Activated CD8-positive, alpha-beta memory T cell treated with anti-CD3 and anti-CD28 coated beads for 36 hours (primary cell): Measurements from ENCODE around the gene NTF4. TPM values are rescaled to one million over a fixed set of nuclear protein-coding genes. Genes with fewer than 3 reads are reported as not detected.
"Not testable (repeated sequence)": the region's sequence is repeated elsewhere in the genome, so short reads cannot be mapped to it uniquely, and the experiment has no call there.

Experiments
- CTCF ChIA-PET: fragments of 350-600 bp; sonication (Branson Sonifier 250); formaldehyde crosslinking; loops from one replicate; lab custom pipeline; 2021; ENCODE audit warnings: antibody characterized with exemption; lab: Charles Lee
- POLR2A ChIA-PET: fragments of 350-600 bp; sonication (Branson Sonifier 250); formaldehyde crosslinking; loops from one replicate; lab custom pipeline; 2021; ENCODE audit warnings: antibody characterized with exemption; lab: Charles Lee
- total RNA-seq, 2 experiments: library from RNA; stranded (reverse); gene quantifications; one replicate each; pipeline ENCODE4 v1.2.3, GENCODE V29; 2021

The NTF4 gene
- total RNA-seq, 2 experiments from 2014 or later, result not detected

DNA sequence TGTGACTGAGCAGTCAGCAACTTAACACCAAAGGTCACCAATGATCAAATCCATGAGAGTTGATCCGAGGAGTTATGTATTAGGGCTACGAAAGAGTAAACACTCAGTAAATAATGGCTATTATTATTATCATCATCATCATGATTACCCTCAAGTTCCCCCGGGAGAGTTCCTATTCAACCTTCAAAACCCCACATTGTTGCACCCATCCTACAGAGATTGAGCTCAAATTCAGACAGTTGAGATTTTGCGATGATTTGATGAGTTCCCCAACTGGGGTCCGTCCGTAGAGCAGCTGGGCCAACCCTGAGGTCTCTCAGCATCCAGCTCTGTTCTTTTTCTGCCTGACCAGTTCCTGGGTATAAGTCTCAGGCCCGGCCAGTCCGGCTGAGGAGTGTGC is 26.5 kb downstream of the NTF4 start:
- CTCF ChIA-PET, result not testable (repeated sequence)
- POLR2A ChIA-PET, result interaction anchor here (0.5 kb wide), 1 partner anchor 157 kb away, joined by 7 read pairs; no protein-coding TSS in a partner anchor

DNA sequence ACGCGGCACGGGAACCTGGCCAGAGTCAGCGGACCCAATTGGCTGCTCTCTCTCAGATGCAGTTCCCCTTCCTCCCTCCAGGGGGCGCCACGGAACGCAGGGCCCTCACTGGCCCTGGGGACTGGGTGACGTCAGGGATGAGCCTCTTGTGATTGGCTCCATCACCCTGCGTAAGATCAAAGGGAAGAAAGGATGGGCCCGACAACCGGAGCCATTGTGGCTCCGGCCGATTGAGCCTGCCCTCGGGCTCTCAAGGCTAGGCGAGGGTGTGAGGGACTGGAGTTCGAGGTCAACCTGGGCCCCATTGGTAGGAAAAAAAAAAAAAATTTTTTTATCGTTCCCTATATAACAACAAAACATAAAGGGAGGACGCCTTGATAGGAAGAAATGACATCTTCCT is 27.8 kb downstream of the NTF4 start, which contains the start of gene CGB1:
TSS of gene CGB1 (minus strand) at position 81 of the 400 bp plus-strand sequence. CDS start 184 bp downstream, outside the sequence.
- POLR2A ChIA-PET, CTCF ChIA-PET: not testable (repeated sequence)

DNA sequence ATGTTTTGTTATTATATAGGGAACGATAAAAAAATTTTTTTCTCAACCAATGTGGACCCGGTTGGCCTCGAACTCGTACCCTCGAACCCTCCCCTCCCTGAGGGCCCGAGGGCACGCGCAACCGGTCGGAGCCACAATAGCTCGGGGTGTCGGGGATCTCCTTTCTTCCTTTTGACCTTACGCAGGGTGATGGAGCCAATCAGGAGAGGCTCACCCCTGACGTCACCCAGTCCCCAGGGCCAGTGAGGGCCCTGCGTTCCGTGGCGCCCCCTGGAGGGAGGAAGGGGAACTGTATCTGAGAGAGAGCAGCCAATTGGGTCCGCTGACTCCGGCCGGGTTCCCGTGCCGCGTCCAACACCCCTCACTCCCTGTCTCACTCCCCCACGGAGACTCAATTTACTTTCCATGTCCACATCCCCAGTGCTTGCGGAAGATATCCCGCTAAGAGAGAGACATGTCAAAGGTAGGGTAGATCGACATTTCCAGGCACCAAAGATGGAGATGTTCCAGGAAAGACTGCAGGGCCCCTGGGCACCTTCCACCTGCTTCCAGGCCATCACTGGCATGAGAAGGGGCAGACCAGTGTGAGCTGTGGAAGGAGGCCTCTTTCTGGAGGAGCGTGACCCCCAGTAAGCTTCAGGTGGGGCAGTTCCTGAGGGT is 32.8 kb downstream of the NTF4 start, which contains the start of gene CGB2:
TSS of gene CGB2 (plus strand) at position 249 of the 660 bp plus-strand sequence. CDS start at position 455, 206 bp downstream.
- POLR2A ChIA-PET, result not testable (repeated sequence)
- CTCF ChIA-PET, result interaction anchor here (0.6 kb wide), 1 partner anchor 291 kb away, joined by 3 read pairs; no protein-coding TSS in a partner anchor

DNA sequence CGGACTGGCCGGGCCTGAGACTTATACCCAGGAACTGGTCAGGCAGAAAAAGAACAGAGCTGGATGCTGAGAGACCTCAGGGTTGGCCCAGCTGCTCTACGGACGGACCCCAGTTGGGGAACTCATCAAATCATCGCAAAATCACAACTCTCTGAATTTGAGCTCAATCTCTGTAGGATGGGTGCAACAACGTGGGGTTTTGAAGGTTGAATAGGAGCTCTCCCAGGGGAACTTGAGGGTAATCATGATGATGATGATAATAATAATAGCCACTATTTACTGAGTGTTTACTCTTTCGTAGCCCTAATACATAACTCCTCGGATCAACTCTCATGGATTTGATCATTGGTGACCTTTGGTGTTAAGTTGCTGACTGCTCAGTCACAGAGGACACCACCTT is 34.3 kb downstream of the NTF4 start:
- CTCF ChIA-PET, result interaction anchor here (0.6 kb wide), 1 partner anchor 546 kb away, joined by 3 read pairs; no protein-coding TSS in a partner anchor

DNA sequence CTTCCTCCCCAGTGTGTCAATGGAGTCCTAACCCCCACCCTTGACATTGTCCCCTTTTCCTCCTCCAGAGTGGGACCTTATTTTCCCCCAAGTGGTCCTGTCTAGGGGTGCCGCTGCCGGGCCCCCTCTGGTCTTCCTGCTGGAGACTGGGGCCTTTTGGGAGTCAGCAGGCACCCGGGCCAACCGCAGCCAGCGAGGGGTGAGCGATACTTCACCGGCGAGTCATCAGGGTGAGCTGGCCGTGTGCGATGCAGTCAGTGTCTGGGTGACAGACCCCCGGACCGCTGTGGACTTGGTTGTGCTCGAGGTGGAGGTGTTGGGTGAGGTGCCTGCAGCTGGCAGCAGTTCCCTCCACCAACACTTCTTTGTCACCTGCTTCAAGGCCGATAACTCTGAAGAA is 34.9 kb downstream of the NTF4 start:
- POLR2A ChIA-PET, CTCF ChIA-PET: not testable (repeated sequence)

More for the DNA sequence above, 34.3 kb downstream of the NTF4 start:
- POLR2A ChIA-PET, result not testable (repeated sequence)

DNA sequence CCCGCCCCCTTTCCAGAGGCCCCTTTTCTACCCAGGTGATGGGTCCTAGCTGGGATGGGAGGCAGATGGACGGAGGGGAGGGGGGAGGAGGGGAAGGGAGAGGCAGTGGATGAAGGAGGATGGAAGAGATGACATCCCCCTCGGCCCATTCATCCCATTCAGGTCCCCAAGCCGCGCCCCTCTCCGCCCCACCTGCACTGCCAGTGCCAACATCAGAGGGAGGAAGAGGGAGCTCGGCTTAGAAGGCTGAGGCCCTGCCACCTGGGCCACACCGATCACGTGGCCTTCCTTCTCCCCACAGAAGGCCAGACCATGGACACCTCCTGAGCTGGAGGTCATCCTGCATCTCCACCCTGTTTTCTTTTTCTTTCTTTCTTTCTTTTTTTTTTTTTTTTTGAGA is 35.9 kb downstream of the NTF4 start:
- POLR2A ChIA-PET, result not testable (repeated sequence)
- CTCF ChIA-PET, result interaction anchor here (0.6 kb wide), 1 partner anchor 183 kb away, joined by 3 read pairs; no protein-coding TSS in a partner anchor

DNA sequence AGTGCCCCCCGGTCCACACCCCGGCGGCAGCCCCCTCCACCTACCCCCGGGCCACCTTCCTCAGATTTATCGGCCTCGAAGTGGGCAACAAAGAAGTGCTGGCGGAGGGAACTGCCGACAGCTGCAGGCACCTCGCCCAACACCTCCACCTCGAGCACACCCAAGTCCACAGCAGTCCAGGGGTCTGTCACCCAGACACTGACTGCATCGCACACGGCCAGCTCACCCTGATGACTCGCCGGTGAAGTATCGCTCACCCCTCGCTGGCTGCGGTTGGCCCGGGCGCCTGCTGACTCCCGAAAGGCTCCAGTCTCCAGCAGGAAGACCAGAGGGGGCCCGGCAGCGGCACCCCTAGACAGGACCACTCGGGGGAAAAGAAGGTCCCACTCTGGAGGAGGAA is 39.0 kb downstream of the NTF4 start:
- CTCF ChIA-PET, POLR2A ChIA-PET: not testable (repeated sequence)

DNA sequence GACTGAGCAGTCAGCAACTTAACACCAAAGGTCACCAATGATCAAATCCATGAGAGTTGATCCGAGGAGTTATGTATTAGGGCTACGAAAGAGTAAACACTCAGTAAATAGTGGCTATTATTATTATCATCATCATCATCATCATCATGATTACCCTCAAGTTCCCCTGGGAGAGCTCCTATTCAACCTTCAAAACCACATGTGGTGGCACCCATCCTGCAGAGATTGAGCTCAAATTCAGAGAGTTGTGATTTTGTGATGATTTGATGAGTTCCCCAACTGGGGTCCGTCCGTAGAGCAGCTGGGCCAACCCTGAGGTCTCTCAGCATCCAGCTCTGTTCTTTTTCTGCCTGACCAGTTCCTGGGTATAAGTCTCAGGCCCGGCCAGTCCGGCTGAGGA is 39.5 kb downstream of the NTF4 start:
- CTCF ChIA-PET, POLR2A ChIA-PET: not testable (repeated sequence)

DNA sequence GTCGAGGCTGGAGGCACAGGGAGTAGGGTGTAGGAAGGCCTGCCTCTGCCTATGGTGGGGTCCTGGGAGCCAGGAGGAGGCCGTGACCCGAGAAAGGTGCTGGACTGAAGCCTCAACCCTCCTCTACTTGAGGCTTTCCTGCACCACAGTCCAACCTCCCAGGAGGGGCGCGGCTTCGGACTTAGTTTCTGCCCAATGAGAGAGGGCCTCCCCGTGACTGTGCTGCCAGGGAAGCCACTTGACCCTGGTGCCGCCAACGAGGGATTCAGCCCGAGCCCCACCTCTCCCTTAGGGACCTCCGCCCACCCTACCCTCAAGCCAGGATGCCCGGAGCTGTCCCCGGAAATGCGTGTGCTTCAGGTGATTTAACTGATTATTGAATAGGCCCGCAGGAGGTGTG is 40.4 kb downstream of the NTF4 start, which contains the start of gene CGB3:
TSS of gene CGB3 (minus strand) at position 101 of the 400 bp plus-strand sequence. CDS start 362 bp downstream, outside the sequence.
- CTCF ChIA-PET, POLR2A ChIA-PET: not testable (repeated sequence)

DNA sequence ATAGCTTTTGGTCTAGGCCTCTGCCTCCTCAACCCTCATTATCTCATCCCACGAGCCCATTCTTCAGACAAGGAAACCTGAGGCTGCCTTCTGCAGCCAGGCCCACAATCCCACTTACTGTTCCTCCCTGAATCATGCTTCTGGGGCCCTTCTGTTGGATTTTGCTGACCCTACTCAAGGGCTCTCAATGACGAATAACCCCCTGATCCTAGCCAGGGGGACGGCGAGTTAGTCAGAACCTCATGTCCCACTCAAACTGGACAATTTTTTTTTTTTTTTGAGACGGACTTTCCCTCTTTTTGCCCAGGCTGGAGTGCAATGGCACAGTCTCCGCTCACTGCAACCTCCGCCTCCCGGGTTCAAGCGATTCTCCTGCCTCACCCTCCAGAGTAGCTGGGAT is 42.5 kb downstream of the NTF4 start:
- ChIA-PET POLR2A (no interaction called here), CTCF (interaction anchor here (0.6 kb wide), 1 partner anchor 1824 kb away, joined by 3 read pairs; no protein-coding TSS in a partner anchor)

DNA sequence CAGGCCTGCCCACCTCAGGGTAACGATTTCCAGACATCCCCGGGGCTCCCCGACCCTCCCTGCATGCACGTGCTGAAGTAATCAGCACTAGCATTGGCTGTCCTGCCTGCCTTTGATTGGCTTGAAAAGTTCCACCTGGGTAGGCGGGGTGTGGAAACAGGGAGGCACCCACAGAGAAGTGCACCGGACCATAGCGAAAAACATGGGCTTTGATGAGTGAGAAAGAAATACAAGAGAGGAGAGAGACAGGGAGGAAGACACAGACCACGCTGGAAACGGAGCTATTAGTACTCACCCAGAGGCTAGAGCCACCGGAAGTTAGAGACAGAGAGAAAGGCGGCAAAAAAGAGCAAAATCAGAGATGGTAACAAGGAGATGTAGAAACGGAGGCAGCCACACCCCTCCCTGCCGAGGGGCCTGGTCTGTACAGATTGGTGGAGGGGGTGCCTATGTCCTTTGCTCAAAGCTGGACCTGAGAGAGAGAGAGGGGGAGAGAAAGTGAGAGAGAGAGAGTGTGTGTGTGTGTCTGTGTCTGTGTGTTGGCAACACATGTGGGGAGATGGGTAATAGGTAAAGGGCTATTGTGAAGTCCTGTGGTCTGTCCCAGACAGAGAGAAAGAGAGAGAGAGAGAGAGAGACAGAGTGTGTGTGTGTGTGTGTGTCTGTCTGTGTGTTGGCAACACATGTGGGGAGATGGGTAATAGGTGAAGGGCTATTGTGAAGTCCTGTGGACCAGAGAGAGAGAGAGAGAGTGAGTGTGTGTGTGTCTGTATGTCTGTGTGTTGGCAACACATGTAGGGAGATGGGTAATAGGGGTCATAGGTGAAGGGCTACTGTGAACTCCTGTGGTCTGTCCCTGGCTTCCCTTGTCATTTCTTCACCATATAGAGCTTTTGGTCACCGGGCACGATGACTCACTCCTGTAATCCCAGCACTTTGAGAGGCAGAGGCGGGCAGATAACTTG is 43.4 kb downstream of the NTF4 start:
- ChIA-PET POLR2A (no interaction called here), CTCF (interaction anchor here (1.1 kb wide), 1 partner anchor 21 kb away, joined by 4 read pairs; no protein-coding TSS in a partner anchor)

DNA sequence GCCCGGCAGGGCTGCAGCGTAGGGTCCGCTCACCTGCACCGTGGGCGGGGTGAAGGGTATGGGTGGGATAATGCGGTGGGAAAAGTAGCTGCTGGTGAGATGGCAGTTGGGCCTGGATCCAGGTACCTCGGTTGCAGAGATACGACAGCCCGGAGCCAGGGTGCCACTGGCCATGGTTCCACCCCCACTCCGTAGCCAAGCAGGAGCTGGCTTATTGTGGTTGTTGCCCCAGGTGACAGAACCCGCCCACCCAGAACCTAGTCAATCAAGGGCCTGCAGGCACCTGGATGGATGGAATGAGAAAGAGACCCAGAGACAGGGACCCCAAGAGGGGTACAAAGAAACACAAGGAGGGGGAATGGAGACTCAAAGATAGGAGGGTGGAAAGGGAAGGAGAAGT is 44.3 kb downstream of the NTF4 start:
- CTCF ChIA-PET, result interaction anchor here (1.1 kb wide), 1 partner anchor 20 kb away, joined by 4 read pairs; no protein-coding TSS in a partner anchor
- POLR2A ChIA-PET, result no interaction called here

DNA sequence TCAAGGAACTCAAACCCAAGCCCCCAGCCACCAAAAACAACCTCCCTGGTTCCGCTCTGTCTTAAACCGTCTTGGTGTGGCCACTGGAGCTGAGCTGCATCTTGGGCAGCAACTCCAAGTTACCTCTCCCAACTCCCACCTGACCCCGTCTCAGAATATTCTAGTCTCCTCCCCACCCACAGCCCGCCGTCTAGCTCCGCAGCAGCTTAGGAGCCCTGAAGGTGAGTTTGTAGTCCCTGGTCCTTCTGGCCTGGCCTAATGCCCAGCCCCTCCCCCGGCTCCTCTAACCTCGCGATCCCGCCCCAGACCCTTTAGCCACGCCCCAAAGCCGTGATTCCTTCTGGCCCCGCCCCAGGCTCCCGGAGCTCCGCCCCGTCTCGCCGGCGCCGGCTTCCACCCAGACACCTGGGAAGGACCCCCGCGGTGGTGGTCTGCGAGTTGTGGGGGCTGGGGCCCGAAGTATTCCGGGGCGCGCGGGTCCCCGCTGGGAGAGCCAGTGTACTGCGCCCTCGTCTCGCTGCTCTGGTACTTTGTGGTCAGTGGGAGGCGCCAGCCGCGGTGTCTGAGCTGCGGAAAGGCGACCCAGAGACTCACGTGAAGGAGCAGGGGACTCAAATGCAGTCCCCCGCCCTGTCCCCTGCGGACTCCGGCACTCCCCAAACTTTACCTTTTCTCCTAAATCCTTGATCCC is 45.2 kb downstream of the NTF4 start:
- ChIA-PET CTCF (interaction anchor here (0.9 to 1.1 kb wide), 3 partner anchors 19 to 37 kb away, joined by 3 to 4 read pairs (median 3); no protein-coding TSS in a partner anchor), POLR2A (interaction anchor here (0.5 to 0.7 kb wide), 2 partner anchors 36 to 90 kb away, joined by 3 to 4 read pairs; no protein-coding TSS in a partner anchor)

DNA sequence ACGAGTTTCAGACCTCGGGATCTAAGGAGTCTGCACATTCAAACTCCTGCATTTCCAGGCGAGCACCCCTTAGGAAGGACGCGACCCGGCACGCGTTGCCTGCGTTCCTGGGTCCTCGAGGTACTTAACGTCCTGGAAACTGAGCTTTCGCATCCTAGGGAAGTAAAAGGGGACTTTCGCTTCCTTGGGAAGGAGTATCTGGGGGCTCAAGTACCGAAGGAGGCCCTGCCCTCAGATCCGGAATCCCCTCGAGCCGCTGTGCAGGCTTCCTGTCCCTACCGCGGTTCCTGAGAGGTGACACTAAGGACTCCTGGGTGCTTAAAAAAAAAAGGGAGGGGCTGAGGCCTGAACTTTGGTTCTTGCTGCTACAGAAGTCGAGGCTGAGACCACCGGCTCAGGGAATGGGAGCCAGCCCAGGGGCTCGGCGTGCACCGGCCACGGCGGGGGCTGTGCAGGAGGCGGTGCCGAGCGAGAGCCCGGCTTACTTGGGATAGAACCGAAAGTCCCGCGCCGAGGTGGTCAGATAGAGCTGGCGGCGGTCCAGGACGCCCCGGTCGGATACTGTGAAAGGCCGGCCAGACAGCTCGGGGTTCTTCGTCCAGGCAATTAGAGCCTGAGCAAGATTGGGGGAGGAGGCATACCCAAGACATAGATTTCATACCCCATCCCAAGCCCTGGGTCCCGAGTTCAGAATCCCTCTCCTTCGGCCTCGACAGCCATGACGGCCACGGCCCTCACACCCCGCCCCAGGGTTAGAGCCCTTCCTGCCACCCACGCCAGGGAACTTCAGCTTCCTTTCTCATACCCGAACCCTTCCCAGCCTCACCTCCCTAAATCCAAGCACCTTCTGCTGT is 46.0 kb downstream of the NTF4 start:
- ChIA-PET CTCF (interaction anchor here (1.0 to 1.5 kb wide), 2 partner anchors 18 to 37 kb away, joined by 3 to 7 read pairs; no protein-coding TSS in a partner anchor), POLR2A (interaction anchor here (0.7 to 0.8 kb wide), 2 partner anchors 37 to 102 kb away, joined by 4 read pairs; no protein-coding TSS in a partner anchor)

DNA sequence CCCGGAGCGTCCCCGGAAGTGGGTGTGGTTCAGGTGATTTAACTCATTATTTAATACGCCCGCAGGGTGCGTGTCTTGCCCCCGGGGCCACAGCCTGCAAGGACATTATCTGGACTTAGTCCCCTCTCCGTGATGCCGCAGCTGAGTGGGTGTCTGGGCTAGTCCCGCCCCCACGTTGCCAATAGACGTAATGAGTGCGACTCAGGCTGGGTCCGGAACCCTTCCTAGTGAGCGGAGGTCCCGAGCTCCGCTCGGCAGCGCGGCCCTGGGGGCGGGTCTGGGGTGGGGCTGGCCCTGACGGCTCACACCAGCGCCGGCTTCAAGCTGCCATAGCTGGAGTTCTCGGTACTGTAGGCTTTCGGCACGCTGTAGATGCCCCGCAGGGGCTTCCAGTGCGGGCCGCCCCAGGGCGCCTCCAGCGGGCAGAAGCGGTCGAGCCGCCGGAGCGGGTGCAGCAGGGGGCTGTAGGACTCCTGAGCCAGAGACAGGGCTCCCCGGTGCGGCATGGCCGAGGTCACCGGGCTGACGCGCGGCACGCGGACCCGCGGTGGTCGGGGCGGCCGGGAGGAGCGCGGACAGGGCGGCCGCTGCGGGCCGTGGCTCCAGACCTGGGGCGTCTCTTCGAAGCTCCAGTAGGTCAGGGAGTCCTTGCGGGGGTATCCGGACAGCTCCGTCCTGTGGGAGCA is 46.8 kb downstream of the NTF4 start:
- POLR2A ChIA-PET, result interaction anchor here (0.8 kb wide), 1 partner anchor 102 kb away, joined by 4 read pairs; no protein-coding TSS in a partner anchor

DNA sequence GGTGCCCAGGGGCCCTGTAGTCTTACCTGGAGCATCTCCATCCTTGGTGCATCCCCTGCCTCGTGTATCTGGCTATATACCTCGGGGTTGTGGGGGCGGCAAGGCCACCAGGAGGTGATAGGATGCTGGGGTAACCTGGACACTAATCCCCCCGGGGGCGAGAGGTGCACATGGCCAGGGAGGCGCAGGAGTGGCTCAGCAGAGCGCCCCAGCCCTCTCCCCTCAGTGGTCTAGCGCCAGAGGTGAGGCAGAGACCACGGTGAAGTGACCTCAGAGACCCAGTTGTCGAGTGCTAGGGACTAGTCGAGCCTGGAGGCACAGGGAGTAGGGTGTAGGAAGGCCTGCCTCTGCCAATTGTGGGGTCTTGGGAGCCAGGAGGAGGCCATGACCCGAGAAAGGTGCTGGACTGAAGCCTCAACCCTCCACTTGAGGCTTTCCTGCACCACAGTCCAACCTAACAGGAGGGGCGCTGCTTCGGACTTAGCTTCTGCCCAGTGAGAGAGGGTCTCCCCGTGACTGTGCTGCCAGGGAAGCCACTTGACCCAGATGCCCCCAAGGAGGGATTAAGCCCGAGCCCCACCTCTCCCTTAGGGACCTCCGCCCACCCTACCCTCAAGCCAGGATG is 47.5 kb downstream of the NTF4 start, which contains the start of gene LHB:
TSS of gene LHB (minus strand) at position 51 of the 625 bp plus-strand sequence. CDS start at position 41, 10 bp downstream.
- CTCF ChIA-PET, result interaction anchor here (0.6 to 1.5 kb wide), 2 partner anchors 17 to 296 kb away, joined by 4 to 7 read pairs; no protein-coding TSS in a partner anchor
- POLR2A ChIA-PET, result interaction anchor here (1.0 kb wide), 1 partner anchor 12 kb away, joined by 3 read pairs; no protein-coding TSS in a partner anchor

More for the DNA sequence above, 46.8 kb downstream of the NTF4 start:
- CTCF ChIA-PET, result interaction anchor here (0.6 to 1.5 kb wide), 2 partner anchors 18 to 295 kb away, joined by 4 to 7 read pairs; no protein-coding TSS in a partner anchor
